Right lobe of liver (tissue), 6 donors: ENCODE results near the gene MTSS2. TPM values are rescaled to one million over a fixed set of nuclear protein-coding genes. Genes with fewer than 3 reads are reported as not detected.

Experiments used
- ATAC-seq, 4 donors: fragments of 200-7000 bp; cut with Tn5 transposase; one replicate each; pipeline ENCODE4 v1.9.1; 2020; ENCODE audit warnings: mild to moderate bottlenecking in 4 of 4, moderate library complexity in 4 of 4
- DNase-seq, 3 donors: peaks; one replicate each; pipeline ENCODE4 v3.0.0-alpha.2; 2020
- H3K27ac ChIP-seq, 3 donors: fragments of 200-600 bp; one replicate each; pipeline ENCODE4 v1.8.0; 2022
- H3K27me3 ChIP-seq, 2 donors: fragments of 200-600 bp; one replicate each; pipeline ENCODE4 v1.8.0; 2022
- H3K36me3 ChIP-seq, 4 donors: fragments of 200-600 bp; sonication (generic) in 1 of 4; one replicate each; pipeline versions ENCODE4 v1.5.1 to v1.8.0; 2017 to 2022; ENCODE audit warnings: control low read depth in 1 of 4
- H3K4me1 ChIP-seq, 4 donors: fragments of 200-600 bp; sonication (generic) in 1 of 4; one replicate each; pipeline versions ENCODE4 v1.5.1 to v1.8.0; 2017 to 2022; ENCODE audit warnings: control low read depth in 1 of 4
- H3K4me3 ChIP-seq, 3 donors: fragments of 200-600 bp; one replicate each; pipeline ENCODE4 v1.8.0; 2022
- H3K9me3 ChIP-seq, 4 donors: fragments of 200-600 bp; sonication (generic) in 1 of 4; one replicate each; pipeline versions ENCODE4 v1.5.1 to v1.8.0; 2017 to 2022; ENCODE audit warnings: control low read depth in 1 of 4
- POLR2A ChIP-seq: fragments of 450-650 bp; IDR thresholded peaks from one replicate; pipeline ENCODE4 v1.6.1; 2017; ENCODE audit warnings: antibody characterized with exemption, mild to moderate bottlenecking
- WGBS: methylation state at CpG from one replicate; pipeline ENCODE4 v1.1.6; 2018; ENCODE audit warnings: low coverage, low lambda C conversion rate; ENCODE audit not compliant: insufficient coverage; ENCODE audit errors: missing lambda C conversion rate; 5-methylcytosine and 5-hydroxymethylcytosine counted together
- intact Hi-C, 2 donors: fragments of 100-400 bp; cut with DNase I; formaldehyde crosslinking; loops; one replicate each; pipeline versions ENCODE4 v1.11.2 to v1.14.1; 2022
- total RNA-seq, 6 experiments: library from RNA; depleted of rRNA in 2 of 6; stranded (reverse); fragments of >200 nt in 2 of 6; fragmentation: NEBNext Ultra II Directional in 3 of 6; extraction: Animal tissue kit (Norgen Biotek cat#: 25700) in 3 of 6; gene quantifications; one replicate each; pipeline versions ENCODE4 v1.1.0 to v1.2.4, GENCODE V29; 2016 to 2023
- TF ChIP-seq, protein P1 (sequence below), 4 donors: fragments of 200-600 bp in 3 of 4; fragments of 450-650 bp in 1 of 4; IDR thresholded peaks; one replicate each; pipeline versions ENCODE4 v1.5.1 to v1.8.0; 2016 to 2022; ENCODE audit warnings: antibody characterized with exemption in 4 of 4, mild to moderate bottlenecking in 2 of 4
- donor health status: DM: no; HTN: yes; CAD: no.
- donor health status: DM: no; HTN: no; CAD: no.
- donor health status: DM: no; HTN: no; CAD: no.
- donor health status: DM: no; HTN: yes; CAD: no.
- donor health status: DM: no; HTN: yes; CAD: no.

Gene MTSS2
- total RNA-seq, 6 experiments from 2014 or later: 28.5 to 117 (median 80.2) TPM

DNA sequence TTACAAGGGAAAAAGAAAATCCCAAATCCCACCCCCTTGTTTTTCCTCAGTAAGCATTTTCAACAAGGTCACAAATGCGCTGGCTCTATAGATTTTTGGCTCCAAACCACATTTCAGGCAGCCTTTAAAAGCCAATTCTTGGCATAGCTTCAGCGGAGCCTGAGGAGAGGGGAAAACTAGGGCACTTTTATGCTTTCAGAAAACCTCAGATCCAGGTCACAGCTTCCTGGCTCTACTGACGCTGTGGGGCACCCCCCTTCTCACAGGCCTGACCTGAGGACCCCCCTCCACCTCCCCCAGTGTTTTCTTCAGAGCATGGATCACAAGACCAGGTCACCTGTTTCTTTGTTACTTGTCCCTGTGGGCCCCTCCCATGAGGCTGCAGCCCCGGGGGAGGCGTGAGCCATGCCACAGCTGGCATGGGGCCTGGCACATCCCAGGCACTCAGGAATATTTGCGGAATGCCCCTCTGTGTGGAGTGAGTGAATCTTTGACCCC is 30.1 kb upstream of the MTSS2 start:
- peak; percentile 39 to 70 (median 52) for ATAC-seq
- no peak overlapping the region for H3K4me3 ChIP-seq
- intact Hi-C loops: no loop called here
- H3K4me1 ChIP-seq: peaks cover 0 to 31% (median 20%) of the 10 kb centered on the region in 4 donors
- H3K27me3 ChIP-seq: no peaks in the 10 kb centered on the region
- TF ChIP-seq, protein P1, sequence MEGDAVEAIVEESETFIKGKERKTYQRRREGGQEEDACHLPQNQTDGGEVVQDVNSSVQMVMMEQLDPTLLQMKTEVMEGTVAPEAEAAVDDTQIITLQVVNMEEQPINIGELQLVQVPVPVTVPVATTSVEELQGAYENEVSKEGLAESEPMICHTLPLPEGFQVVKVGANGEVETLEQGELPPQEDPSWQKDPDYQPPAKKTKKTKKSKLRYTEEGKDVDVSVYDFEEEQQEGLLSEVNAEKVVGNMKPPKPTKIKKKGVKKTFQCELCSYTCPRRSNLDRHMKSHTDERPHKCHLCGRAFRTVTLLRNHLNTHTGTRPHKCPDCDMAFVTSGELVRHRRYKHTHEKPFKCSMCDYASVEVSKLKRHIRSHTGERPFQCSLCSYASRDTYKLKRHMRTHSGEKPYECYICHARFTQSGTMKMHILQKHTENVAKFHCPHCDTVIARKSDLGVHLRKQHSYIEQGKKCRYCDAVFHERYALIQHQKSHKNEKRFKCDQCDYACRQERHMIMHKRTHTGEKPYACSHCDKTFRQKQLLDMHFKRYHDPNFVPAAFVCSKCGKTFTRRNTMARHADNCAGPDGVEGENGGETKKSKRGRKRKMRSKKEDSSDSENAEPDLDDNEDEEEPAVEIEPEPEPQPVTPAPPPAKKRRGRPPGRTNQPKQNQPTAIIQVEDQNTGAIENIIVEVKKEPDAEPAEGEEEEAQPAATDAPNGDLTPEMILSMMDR (IDR thresholded peaks at IDR 0.05): no peak
- H3K9me3 ChIP-seq: no peaks in the 10 kb centered on the region
- no peaks in the 10 kb centered on the region for H3K36me3 ChIP-seq
- no peak for DNase-seq
- H3K27ac ChIP-seq: peak overlapping the region; percentile 20 to 73 (median 60)
- 14% methylated on average over 6 of the region's 6 CpGs for WGBS

DNA sequence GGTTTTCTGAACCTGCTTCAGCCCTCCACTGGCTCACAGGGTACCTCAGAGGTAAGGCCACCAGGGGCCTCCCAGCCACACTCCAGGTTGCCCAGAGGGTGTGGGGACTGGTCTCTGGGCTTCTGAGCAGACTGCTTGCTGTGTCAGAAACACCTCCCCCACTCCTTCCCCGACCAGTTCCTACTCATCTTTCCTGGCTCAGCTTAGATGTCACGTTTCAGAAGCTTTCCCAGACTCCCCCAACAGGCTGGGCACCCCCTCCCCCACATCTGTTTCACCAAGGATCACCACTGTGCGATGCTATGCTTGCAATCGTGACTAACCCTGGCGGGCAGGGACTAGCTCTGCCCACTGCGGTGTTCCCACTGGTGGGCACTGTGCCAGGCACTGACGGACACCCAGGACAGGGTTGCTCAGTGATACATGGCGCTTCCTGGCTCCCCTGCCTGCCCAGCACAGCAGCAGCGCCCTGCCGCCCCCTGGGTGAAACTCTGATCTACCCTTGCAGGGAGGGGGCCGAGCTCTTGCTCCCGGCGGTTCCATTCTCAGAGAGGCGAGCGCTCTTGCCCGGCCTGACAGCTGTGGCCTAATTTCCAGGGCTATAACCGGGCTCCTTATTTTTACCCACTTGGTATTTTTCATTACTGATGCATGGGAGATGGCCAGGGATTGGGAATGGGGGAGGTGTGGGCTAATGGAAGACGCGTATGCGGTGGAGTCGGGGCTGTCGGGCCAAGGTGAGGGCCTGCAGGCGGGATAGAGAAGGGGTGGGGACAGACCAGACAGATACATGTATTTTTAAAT is 29.4 kb upstream of the MTSS2 start:
- H3K27ac ChIP-seq: peak overlapping the region; percentile 20 to 73 (median 60)
- H3K9me3 ChIP-seq: no peaks in the 10 kb centered on the region
- 21% methylated on average over 8 of the region's 23 CpGs for WGBS
- no peaks in the 10 kb centered on the region for H3K36me3 ChIP-seq
- peaks cover 0 to 38% (median 23%) of the 10 kb centered on the region in 4 donors for H3K4me1 ChIP-seq
- intact Hi-C loops: no loop called here
- ATAC-seq: peak; percentile 36 to 78 (median 57)
- DNase-seq: peak; percentile 74 to 93 (median 80)
- H3K4me3 ChIP-seq: no peak overlapping the region
- no peaks in the 10 kb centered on the region for H3K27me3 ChIP-seq
- peak; percentile 78 for TF ChIP-seq POLR2A
- TF ChIP-seq, protein P1 (IDR thresholded peaks at IDR 0.05): peak in 2 of 4 donors; percentile 4 to 10

DNA sequence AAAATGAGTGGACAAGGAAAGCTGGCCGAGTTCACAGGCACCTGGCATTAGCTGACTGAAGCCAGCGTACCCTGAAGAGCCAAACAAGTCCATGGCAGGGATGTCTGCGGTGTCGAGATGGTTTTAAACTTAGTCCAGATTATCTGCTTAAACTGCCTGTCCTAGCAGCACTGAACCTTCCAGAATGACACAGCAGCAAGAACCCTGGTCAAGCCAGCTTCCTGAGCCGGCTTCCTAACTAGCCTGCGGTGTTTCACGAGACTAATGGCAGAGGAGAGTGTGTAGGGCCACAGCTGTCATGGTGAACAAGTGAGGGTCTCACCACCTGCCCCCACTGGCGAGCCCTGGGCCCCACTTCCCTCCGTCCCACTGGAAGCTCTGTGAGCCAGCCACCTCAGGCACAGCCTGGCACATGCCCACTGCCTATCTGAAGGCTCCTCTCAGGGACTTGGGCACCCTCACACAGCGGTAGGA is 28.8 kb upstream of the MTSS2 start:
- H3K36me3 ChIP-seq: no peaks in the 10 kb centered on the region
- no peaks in the 10 kb centered on the region for H3K9me3 ChIP-seq
- TF ChIP-seq, protein P1 (IDR thresholded peaks at IDR 0.05): no peak
- TF ChIP-seq POLR2A: no peak
- WGBS: 83% methylated on average over 4 of the region's 10 CpGs
- intact Hi-C loops: no loop called here
- no peak overlapping the region for H3K4me3 ChIP-seq
- peak overlapping the region in 2 of 3 donors; percentile 60 to 73 for H3K27ac ChIP-seq
- no peak for DNase-seq
- H3K4me1 ChIP-seq: peaks cover 0 to 44% (median 26%) of the 10 kb centered on the region in 4 donors
- peak in 1 of 4 donors; percentile 2 for ATAC-seq
- no peaks in the 10 kb centered on the region for H3K27me3 ChIP-seq

DNA sequence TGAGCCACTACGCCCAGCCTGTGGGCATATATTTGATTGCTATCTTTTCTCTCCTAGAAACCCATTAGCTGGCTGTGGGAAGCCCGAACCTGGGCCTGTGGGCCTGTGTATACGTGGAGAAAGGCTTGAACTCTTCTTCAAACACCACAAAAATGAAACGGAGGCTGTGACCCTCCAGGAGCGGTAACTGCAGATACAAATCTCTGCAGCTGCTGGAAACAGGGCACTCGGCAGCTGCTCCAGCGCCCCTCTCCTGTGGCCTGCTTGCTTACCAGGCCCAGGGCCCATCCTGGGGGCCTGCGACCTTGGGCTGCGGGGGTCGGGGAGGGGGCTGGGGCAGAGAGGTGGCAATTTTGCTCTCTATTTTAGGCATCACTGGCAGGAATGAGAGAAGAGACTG is 28.0 kb upstream of the MTSS2 start:
- no peak for ATAC-seq
- Histone ChIP-seq H3K4me1 (peaks cover 0 to 52% (median 30%) of the 10 kb centered on the region in 4 donors), H3K27me3 (no peaks in the 10 kb centered on the region), H3K36me3 (no peaks in the 10 kb centered on the region), H3K27ac (no peak overlapping the region), H3K4me3 (no peak overlapping the region), H3K9me3 (no peaks in the 10 kb centered on the region)
- WGBS: 80% methylated on average over 1 of the region's 10 CpGs
- TF ChIP-seq, protein P1 (IDR thresholded peaks at IDR 0.05): no peak
- no peak for TF ChIP-seq POLR2A
- intact Hi-C loops: no loop called here
- no peak for DNase-seq
